ENCODE results near the gene RBM43. TPM values are rescaled to one million over a fixed set of nuclear protein-coding genes. Genes with fewer than 3 reads are reported as not detected.

Gene RBM43
- total and polyA plus RNA-seq, 4 donors = 1.6 to 4.9 (median 2.7) TPM

GRCh38 chr2:151306621-151307020 lies 45.0 kb upstream of the RBM43 start:
- Histone ChIP-seq H3K36me3 (ENCODE audit: control insufficient read depth in 4 of 4, insufficient read depth in 3 of 4, low read depth in 1 of 4, low read length in 3 of 4) (no peaks in the 10 kb centered on the region), H3K9ac (ENCODE audit: low read depth in 1 of 2, low read length in 2 of 2) (no peak overlapping the region), H3K4me3 (ENCODE audit: low read depth in 1 of 3, low read length in 3 of 3) (no peak overlapping the region), H3K4me1 (ENCODE audit: control insufficient read depth in 4 of 4, insufficient read depth in 4 of 4, low read length in 3 of 4) (no peaks in the 10 kb centered on the region), H3K27ac (ENCODE audit: low read depth in 1 of 2, low read length in 2 of 2) (no peak overlapping the region), H3K9me3 (ENCODE audit: control insufficient read depth in 4 of 4, low read length in 3 of 4) (no peaks in the 10 kb centered on the region), H3K27me3 (ENCODE audit: control insufficient read depth in 4 of 4, insufficient read depth in 4 of 4, low read length in 3 of 4) (no peaks in the 10 kb centered on the region)
- no peak for TF ChIP-seq NR2F2 (IDR thresholded peaks at IDR 0.05)
- no peak for TF ChIP-seq CTCF (IDR thresholded peaks at IDR 0.05; ENCODE audit: low read depth, low read length, missing input control)
- no peak for TF ChIP-seq HNF4A (conservative IDR thresholded peaks at IDR 0.05)
- no peak for TF ChIP-seq RAD21 (IDR thresholded peaks at IDR 0.05)
- TF ChIP-seq SP1 (IDR thresholded peaks at IDR 0.05) = no peak
- TF ChIP-seq YY1 (IDR thresholded peaks at IDR 0.05) = no peak
- TF ChIP-seq GABPA (IDR thresholded peaks at IDR 0.05 in 1 of 2, conservative IDR thresholded peaks at IDR 0.05 in 1 of 2) = no peak
- no peak for TF ChIP-seq ZBTB33 (IDR thresholded peaks at IDR 0.05)
- TF ChIP-seq TAF1 (conservative IDR thresholded peaks at IDR 0.05) = no peak
- TF ChIP-seq REST (IDR thresholded peaks at IDR 0.05) = no peak
- TF ChIP-seq FOXA2 (IDR thresholded peaks at IDR 0.05) = no peak
- TF ChIP-seq FOXA1 (IDR thresholded peaks at IDR 0.05) = no peak
- no peak for TF ChIP-seq MAX (IDR thresholded peaks at IDR 0.05)
- TF ChIP-seq RXRA (IDR thresholded peaks at IDR 0.05) = no peak
- TF ChIP-seq HNF4G (IDR thresholded peaks at IDR 0.05) = no peak
- TF ChIP-seq ATF3 (IDR thresholded peaks at IDR 0.05) = no peak
- TF ChIP-seq JUND (IDR thresholded peaks at IDR 0.05) = no peak
- TF ChIP-seq EGR1 (IDR thresholded peaks at IDR 0.05; ENCODE audit: low read depth in 2 of 2) = no peak
- WGBS = 83% methylated on average over 3 of the region's 3 CpGs
- DNase-seq (ENCODE audit: low spot score) = no peak

All from liver (tissue), 9 donors.